ENCODE data around the gene DOCK7. TPM values are rescaled to one million over a fixed set of nuclear protein-coding genes. Genes with fewer than 3 reads are reported as not detected.
A peak's percentile ranks its signal among the peaks of the same experiment; 100 is the strongest.

The DOCK7 gene
- polyA plus RNA-seq, 1 experiment: 79.6 TPM

DNA sequence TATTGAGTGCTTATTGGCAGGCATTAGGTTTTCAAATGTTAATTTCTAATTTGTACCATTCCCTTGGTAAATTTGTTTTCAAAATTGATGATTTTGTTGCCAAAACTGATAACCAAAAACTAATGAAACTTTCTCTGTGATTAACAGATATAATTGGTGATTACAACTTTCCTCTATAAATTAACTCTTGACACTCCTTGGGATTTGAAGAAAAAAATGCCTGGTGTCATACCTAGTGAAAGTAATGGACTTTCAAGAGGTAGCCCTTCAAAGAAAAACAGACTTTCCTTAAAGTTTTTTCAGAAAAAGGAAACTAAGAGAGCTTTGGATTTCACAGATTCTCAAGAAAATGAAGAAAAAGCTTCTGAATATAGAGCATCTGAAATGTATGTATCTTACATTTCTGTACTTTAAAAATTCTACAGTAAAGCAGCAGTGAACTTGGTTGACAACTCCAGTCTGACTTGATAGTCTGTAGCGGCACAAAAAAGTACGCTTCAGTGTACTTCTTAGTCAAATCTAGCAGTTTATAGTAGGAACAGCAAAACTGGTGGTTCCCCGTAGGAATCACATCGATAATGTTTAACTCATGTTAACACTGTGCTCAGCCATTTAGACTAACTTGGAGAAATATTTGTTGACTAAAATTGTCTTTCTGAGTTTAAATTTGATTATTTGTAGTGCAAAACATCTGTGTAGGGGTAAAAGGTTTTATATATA lies 248.4 kb downstream of the DOCK7 start:
- Histone ChIP-seq H3K9me3 (ENCODE audit: control insufficient read depth, insufficient read depth, low read length) (no peaks in the 10 kb centered on the region; the same call in 1 of the 2 replicates), H3K27ac (ENCODE audit: low read depth, low read length) (no peak overlapping the region), H3K4me3 (ENCODE audit: low read depth, low read length) (no peak overlapping the region), H3K27me3 (ENCODE audit: control insufficient read depth, insufficient read depth, low read length) (no peaks in the 10 kb centered on the region)
- TF ChIP-seq, protein P1, sequence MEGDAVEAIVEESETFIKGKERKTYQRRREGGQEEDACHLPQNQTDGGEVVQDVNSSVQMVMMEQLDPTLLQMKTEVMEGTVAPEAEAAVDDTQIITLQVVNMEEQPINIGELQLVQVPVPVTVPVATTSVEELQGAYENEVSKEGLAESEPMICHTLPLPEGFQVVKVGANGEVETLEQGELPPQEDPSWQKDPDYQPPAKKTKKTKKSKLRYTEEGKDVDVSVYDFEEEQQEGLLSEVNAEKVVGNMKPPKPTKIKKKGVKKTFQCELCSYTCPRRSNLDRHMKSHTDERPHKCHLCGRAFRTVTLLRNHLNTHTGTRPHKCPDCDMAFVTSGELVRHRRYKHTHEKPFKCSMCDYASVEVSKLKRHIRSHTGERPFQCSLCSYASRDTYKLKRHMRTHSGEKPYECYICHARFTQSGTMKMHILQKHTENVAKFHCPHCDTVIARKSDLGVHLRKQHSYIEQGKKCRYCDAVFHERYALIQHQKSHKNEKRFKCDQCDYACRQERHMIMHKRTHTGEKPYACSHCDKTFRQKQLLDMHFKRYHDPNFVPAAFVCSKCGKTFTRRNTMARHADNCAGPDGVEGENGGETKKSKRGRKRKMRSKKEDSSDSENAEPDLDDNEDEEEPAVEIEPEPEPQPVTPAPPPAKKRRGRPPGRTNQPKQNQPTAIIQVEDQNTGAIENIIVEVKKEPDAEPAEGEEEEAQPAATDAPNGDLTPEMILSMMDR (IDR thresholded peaks at IDR 0.05; ENCODE audit: low read depth, low read length): no peak
- ChIA-PET POLR2A (no interaction called here), CTCF (interaction anchor here (1.4 to 2.3 kb wide), 2 partner anchors 48 to 306 kb away, joined by 3 to 7 read pairs; no protein-coding TSS in a partner anchor)
- no peak for DNase-seq (ENCODE audit: low read depth, low spot score)

DNA sequence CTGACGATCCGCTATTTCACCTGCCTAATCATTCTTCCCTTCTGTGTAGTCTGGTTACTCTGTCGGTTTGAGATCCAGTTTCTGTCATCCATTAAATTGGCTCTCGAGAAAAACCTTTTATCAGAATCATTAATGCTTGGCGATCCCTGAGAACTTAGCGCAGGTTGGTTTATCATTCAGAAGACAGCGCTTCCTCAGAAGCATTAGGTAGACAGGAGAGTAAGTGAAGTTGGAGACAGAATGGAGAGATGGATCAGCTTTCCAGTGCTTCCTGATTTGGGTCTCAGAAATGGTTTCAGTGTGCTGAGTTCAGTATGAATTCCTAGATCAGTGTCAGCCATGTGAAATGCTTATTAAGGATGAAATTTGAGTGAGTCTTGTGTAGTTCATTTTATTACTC lies 250.0 kb downstream of the DOCK7 start:
- Histone ChIP-seq H3K27me3 (ENCODE audit: control insufficient read depth, insufficient read depth, low read length) (no peaks in the 10 kb centered on the region), H3K9me3 (ENCODE audit: control insufficient read depth, insufficient read depth, low read length) (no peaks in the 10 kb centered on the region; the same call in 1 of the 2 replicates), H3K27ac (ENCODE audit: low read depth, low read length) (no peak overlapping the region), H3K4me3 (ENCODE audit: low read depth, low read length) (peak overlapping the region; percentile 86)
- DNase-seq (ENCODE audit: low read depth, low spot score): no peak
- ChIA-PET POLR2A (interaction anchor here (1.0 kb wide), 1 partner anchor 239 kb away, joined by 3 read pairs; no protein-coding TSS in a partner anchor), CTCF (interaction anchor here (1.1 to 2.3 kb wide), 2 partner anchors 47 to 308 kb away, joined by 3 to 7 read pairs; no protein-coding TSS in a partner anchor)
- TF ChIP-seq, protein P1 (IDR thresholded peaks at IDR 0.05; ENCODE audit: low read depth, low read length): no peak

DNA sequence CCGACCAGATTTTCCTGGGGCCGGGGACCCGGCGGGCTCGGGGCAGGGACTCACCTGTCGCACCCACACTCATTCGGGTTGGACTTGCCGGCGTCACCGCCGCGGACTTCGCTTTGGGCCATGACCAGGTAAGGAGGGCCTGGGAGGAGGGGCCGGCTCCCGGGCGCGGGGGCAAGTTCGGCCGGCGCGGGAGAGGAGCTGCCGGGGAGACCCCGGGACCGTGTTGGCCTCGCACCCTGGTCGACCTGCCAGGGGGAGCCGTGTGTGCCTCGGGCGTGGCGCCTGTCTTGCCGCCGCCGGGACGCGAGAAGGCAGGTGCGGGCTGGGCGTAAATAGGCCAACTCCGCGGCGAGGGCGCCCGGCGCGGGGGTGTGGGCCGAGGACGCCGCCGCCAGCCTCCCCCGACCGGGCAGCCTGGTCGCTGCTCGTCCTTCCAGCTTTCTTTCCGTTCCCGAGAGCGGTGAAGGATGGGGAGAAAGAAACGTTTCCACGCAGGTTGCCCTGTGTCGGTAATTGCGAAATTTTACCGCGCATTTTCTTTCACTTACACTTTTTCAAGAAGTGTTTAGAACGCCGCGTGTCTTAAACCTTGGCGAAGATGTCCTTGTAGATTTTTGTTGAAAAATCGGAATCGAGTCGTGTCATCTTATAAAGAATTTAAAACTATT lies 250.8 kb downstream of the DOCK7 start:
- ChIA-PET CTCF (no interaction called here), POLR2A (interaction anchor here (0.5 to 1.0 kb wide), 2 partner anchors 25 to 239 kb away, joined by 3 to 4 read pairs; no protein-coding TSS in a partner anchor)
- TF ChIP-seq, protein P1 (IDR thresholded peaks at IDR 0.05; ENCODE audit: low read depth, low read length): no peak
- peak overlapping the region; percentile 100 for H3K27ac ChIP-seq (ENCODE audit: low read depth, low read length)
- no peak for DNase-seq (ENCODE audit: low read depth, low spot score)
- peak overlapping the region; percentile 86 for H3K4me3 ChIP-seq (ENCODE audit: low read depth, low read length)
- H3K27me3 ChIP-seq (ENCODE audit: control insufficient read depth, insufficient read depth, low read length): no peaks in the 10 kb centered on the region
- no peaks in the 10 kb centered on the region; the same call in 1 of the 2 replicates for H3K9me3 ChIP-seq (ENCODE audit: control insufficient read depth, insufficient read depth, low read length)

DNA sequence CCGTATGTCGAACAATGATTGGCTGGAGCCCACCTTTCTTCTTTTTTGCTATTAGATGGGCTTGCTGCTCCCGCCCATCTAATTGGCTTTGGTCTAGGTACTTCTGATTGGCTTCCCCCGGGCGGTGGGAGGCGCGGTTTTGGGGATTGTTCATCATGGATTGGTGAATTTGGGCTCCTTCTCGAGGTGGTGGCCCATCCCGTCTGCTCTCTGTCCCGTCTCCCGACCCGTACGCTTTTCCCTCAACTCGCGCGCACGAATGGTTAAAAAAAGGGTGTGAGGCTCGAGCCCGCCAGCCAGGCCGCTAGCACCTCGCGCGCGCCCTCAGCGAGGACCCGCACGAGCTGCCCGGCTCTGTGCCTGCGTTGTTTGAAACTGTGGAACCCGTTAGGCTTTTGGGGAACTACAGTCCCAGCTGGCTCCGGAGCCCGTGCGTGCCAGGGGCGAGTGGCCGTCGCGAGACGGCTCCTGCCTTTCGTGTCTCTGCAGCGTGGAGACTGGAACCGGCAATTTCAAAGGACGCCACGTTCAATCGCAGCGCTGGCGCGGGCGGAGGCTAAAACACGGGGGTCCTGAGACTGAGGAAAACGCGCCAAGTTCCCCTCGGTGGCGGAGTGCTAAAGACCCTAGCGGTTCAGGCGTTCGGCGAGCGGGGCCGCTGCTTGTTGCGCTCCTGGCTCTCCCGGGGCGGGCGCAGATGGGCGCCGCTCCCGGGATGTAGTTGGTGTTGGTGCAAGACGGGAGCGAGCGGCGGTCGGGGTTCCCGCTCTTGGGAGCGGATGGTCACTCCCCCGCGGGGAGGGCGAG lies 251.5 kb downstream of the DOCK7 start, which contains the start of gene USP1:
Gene USP1 (plus strand): TSS at position 584 of the 807 bp plus-strand sequence. CDS start 2,819 bp downstream, outside the sequence.
- H3K27ac ChIP-seq (ENCODE audit: low read depth, low read length): peak within 1 kb of the TSS; percentile 100
- peak; percentile 99 for DNase-seq (ENCODE audit: low read depth, low spot score)
- TF ChIP-seq, protein P1 (IDR thresholded peaks at IDR 0.05; ENCODE audit: low read depth, low read length): no peak
- ChIA-PET CTCF (interaction anchor here (0.6 kb wide), 1 partner anchor 300 kb away, joined by 3 read pairs; no protein-coding TSS in a partner anchor), POLR2A (interaction anchor here (0.5 to 1.2 kb wide), 3 partner anchors 26 to 347 kb away, joined by 4 to 5 read pairs (median 4); partner anchors contain the start of gene ATG4C)
- H3K4me3 ChIP-seq (ENCODE audit: low read depth, low read length): peak within 1 kb of the TSS; percentile 86
- H3K9me3 ChIP-seq (ENCODE audit: control insufficient read depth, insufficient read depth, low read length): no peaks in the 10 kb centered on the region; the same call in 1 of the 2 replicates
- H3K27me3 ChIP-seq (ENCODE audit: control insufficient read depth, insufficient read depth, low read length): no peaks in the 10 kb centered on the region

Measured in AG04450 (cell line).